Muscle of back (tissue), 11 donors: ENCODE measurements around the gene PHOX2B. TPM values are rescaled to one million over a fixed set of nuclear protein-coding genes. Genes with fewer than 3 reads are reported as not detected.
"Not testable (repeated sequence)": the region's sequence is repeated elsewhere in the genome, so short reads cannot be mapped to it uniquely, and the experiment has no call there.

Source experiments
- DNase-seq, 3 donors: peaks; one replicate each; pipeline versions ENCODE4 v3.0.0 to v3.0.0-alpha.2; 2013
- polyA plus RNA-seq, 10 donors: library from polyadenylated mRNA; unstranded; fragments of 120-200 nt; gene quantifications; one replicate each; pipeline ENCODE4 v1.2.1, GENCODE V29; 2013; ENCODE audit not compliant: insufficient read length in 10 of 10

Gene PHOX2B
- polyA plus RNA-seq, 10 donors = not detected

DNA sequence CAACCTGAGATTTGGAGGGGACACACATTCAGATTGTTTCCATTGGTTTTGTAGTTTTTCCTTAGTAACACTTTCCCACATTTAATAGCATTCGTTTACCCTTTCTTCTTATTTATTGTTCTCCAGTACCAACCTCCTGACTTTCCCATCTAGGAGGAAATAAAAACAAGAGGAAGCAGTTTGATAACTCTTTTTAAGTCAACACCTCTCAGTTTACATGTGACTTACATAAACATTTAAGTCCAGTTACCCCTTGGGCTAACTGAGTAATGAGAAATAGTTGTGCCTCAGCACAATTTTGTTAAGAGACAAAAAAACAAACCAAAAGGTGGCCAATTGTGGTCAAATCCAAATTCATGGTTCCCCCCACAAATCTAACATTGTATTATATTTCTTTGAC lies 34.8 kb downstream of the PHOX2B start:
- no peak for DNase-seq

DNA sequence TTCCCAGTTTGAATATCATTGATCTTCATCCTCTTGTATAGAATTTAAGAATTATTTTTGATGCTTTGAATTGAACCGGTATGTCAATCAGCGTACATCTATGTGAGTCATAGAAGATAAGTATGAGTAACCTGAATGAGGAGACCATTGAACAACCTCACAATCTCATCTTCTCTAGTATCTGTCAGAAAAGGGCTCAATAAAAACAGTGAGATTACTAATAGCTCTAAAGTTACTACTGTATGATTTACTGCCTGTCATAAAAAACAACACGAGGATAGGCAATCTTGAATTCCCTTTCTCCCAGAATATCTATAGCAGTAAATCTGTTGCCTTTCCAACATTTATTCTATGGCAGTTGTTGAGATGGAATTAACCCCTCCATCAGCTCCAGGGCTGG lies 36.1 kb downstream of the PHOX2B start:
- DNase-seq = no peak

DNA sequence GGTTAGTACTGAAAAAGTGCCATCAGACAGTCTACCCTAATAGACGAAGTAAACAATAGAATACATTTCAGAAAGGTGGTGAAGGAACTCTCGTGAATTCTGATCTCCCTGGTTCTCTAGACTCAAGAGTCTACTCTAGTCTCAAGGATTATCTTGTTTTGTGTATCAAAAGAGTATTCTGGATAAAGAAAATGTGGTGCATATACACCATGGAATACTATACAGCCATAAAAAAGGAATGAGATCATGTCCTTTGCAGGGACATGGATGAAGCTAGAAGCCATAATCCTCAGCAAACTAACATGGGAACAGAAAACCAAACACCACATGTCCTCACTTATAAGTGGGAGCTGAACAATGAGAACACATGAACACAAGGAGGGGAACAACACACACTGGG lies 36.9 kb downstream of the PHOX2B start:
- DNase-seq = not testable (repeated sequence)

DNA sequence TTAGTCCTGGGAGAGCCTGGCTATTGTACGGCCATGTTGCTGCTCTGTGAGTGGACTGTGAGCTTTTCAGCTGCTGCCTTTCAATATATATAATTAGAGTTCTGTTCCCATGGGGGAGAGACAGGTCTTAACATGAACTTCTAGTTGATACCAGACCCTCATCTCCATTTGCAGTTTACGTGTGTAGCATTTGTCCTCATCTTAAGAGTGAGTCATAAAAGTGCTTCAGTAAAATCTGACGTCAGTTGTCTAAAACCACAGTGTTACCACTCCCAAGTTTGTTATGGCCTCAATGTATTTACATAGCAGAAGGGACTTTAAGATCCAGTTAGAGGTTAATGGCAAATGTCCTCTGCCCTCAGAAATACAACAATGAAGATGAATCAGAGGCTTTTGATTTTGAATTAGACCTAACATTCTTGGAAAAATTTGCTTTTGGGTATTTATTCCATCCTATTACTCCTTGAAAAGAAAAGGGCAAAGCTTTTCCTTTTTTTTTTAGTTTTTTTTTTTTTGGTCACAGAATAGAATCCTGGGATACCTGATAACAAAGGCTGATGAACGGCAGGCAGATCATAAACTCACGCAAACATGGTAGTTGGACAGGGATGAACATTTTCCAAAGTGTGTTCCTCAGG lies 38.6 kb downstream of the PHOX2B start:
- DNase-seq = peak in 1 of 3 donors; percentile 5

DNA sequence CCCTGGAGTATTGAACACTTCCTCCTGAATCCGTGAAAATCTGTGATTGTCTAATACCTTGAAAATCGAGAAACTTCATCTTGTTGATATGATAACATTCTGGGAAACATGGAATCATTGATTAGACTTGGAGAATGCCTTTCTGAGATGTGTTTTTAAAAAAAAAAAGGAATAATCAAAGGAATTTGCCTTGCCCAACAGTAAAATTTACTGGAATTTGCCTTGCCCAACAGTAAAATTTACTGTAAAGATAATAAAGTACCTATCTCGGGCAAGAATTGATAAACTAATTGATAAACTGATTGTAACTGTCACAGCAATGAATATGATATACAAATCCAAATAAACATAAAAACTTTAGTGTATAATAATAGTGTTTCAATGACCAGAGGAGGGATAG lies 44.7 kb downstream of the PHOX2B start:
- DNase-seq = no peak

DNA sequence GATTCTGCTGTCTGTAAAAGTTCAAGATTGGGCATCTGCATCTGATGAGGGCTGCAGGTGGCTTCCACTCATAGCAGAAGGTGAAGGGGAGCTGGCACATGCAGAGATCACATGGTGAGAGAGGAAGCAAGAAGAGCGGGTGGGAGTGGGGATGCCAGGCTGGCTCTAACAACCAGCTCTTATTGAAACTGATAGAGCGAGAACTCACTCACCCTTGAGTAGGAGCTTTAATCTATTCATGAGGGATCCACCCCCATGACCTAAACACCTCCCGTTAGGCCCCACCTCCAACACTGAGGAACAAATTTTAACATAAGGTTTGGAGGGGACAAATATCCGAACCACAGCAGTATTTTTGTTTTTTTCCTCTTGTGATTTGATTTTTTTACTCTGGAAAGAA lies 45.8 kb downstream of the PHOX2B start:
- no peak for DNase-seq

DNA sequence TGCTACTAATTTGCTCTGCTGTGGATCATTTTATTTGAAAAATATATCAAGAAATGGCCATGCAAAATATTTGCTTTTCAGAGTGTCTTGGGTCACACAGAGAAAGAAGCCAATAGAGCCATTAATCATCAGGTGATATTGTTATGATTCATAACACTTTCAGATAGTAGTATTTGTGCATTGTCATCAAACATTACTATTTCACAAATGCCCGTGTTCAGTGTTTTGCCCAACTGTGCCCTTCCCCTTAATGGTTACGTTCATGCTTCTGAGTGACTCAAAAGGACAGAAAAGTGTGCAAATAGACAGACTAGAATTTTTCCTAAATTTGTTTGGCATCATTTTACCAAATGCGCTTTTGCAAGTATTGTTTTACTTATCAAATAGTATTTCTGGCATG lies 46.5 kb downstream of the PHOX2B start:
- DNase-seq = no peak

DNA sequence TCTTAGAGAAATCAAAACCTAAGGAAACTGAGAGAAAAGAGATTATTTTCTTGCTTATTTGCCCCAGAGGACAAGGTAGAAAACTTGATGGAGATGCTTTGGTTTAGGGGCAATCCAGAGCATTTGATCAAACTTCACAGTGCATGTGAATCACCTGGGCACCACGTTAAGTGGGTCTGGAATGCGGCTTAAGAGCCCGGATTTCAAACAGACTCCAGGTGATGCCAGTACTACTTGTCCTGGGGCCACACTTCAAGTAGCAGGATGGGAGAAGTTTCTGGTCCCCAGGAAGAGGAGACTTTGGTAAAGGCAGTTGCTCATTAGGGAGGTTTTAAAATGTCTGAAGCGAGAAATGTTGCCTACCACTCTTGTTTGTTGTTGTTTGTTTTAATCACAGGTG lies 51.8 kb downstream of the PHOX2B start:
- DNase-seq = no peak

DNA sequence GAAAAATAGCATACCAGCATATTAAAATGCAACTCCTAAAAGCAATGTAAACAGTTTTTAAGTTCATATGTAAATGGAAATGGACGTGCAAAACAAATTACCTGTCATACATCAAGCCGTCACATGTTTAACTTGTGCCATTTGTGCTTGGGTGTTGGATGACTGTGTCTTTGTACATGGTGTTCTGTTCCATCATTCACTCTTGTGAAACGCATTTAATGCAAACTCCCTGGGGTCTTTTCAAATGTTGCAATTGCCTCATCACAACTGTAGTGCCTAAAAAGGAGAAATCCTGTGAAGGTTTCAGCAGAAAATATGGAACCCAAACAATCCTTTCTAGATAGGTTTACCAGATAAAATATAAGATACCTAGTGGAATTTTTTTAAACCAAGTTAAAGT lies 52.4 kb downstream of the PHOX2B start:
- no peak for DNase-seq

Other genes starting within 250 kb of the PHOX2B start
- gene LIMCH1, start 210.6 kb downstream of the PHOX2B start, polyA plus RNA-seq = 100 to 1,000 TPM in 9 of 10 donors, 10 to 100 TPM in 1; 67.3 to 152 (median 119) TPM
- gene TMEM33, start 186.7 kb upstream of the PHOX2B start, polyA plus RNA-seq = 10 to 100 TPM; 17.5 to 22.0 (median 19.4) TPM
- under 1 TPM; 0.05 to 0.39 (median 0.26) TPM for gene DCAF4L1, start 233.0 kb upstream of the PHOX2B start, polyA plus RNA-seq
- 10 to 100 TPM; 47.4 to 68.1 (median 56.5) TPM for gene SLC30A9, start 241.8 kb upstream of the PHOX2B start, polyA plus RNA-seq